K562 (cell line): ENCODE results near the gene R3HDM2. TPM values are rescaled to one million over a fixed set of nuclear protein-coding genes. Genes with fewer than 3 reads are reported as not detected.

Source experiments
- ATAC-seq: fragments of 200-7000 bp; cut with Tn5 transposase; 3 replicates; pipeline ENCODE4 v1.9.1; 2020; ENCODE audit warnings: moderate library complexity
- BruUV-seq: library from RNA; stranded (reverse); fragments of 400-500 nt; replicated peaks from 2 replicates; lab custom pipeline; 2021; lab: Mats Ljungman, UMichigan
- CTCF ChIA-PET: fragments of 300-600 bp; formaldehyde crosslinking; extraction: SDS; loops from one replicate; lab custom pipeline; 2021; ENCODE audit warnings: low intra/inter-chr PET ratio; lab: Yijun Ruan, JAX
- POLR2A ChIA-PET: fragments of 300-600, 350-650 bp; sonication (Branson Sonifier 250); formaldehyde crosslinking; extraction: SDS; loops from one replicate; lab custom pipeline; 2021; ENCODE audit warnings: antibody characterized with exemption, inconsistent platforms; lab: Yijun Ruan, JAX
- DNase-seq, 4 experiments: peaks; one replicate each; pipeline versions ENCODE4 v3.0.0 to v3.0.0-alpha.2; 2011 to 2018; ENCODE audit warnings: low spot score in 3 of 4, mixed read lengths in 3 of 4; ENCODE audit errors: extremely low read depth in 1 of 4
- FAIRE-seq: peaks from 2 replicates; lab custom pipeline; 2011; peaks lifted over from hg19 to GRCh38; lab: Jason Lieb, UNC
- H2AFZ ChIP-seq: 2 replicates; pipeline ENCODE4 v1.6.0; 2011; ENCODE audit warnings: low read depth, low read length, control low read depth, inconsistent platforms
- H3K27ac ChIP-seq: fragments of 200-600 bp; 3 replicates; pipeline ENCODE4 v1.8.0; 2011; ENCODE audit warnings: low read depth, mild to moderate bottlenecking, control low read depth, inconsistent platforms, low read length, moderate library complexity, mixed read lengths; ENCODE audit errors: extremely low read depth
- H3K27me3 ChIP-seq, 2 experiments: fragments of 300-600 bp in 1 of 2; 2 replicates in 1 of 2; 3 replicates in 1 of 2; pipeline versions ENCODE4 v1.6.0 to v1.8.0; 2011; ENCODE audit warnings: inconsistent platforms in 2 of 2, low read length in 2 of 2, mild to moderate bottlenecking in 1 of 2, mixed read lengths in 1 of 2, moderate library complexity in 1 of 2; ENCODE audit not compliant: control insufficient read depth in 2 of 2, insufficient read depth in 2 of 2
- H3K36me3 ChIP-seq: fragments of 300-600 bp; 3 replicates; pipeline ENCODE4 v1.8.0; 2011; ENCODE audit warnings: mild to moderate bottlenecking, low read length, inconsistent platforms; ENCODE audit not compliant: control insufficient read depth, insufficient read depth
- H3K4me1 ChIP-seq, 2 experiments: fragments of 200-600 bp in 1 of 2; replicated peaks in 1 of 2; 2 replicates in 1 of 2; 3 replicates in 1 of 2; pipeline versions ENCODE4 v1.5.1 to v1.8.0; 2011; ENCODE audit warnings: inconsistent platforms in 2 of 2, low read length in 2 of 2, mild to moderate bottlenecking in 1 of 2, mixed read lengths in 1 of 2, moderate library complexity in 1 of 2; ENCODE audit not compliant: control insufficient read depth in 2 of 2, insufficient read depth in 2 of 2
- H3K4me2 ChIP-seq: 2 replicates; pipeline ENCODE4 v1.6.1; 2011; ENCODE audit warnings: low read length, control low read depth, inconsistent platforms, mixed read lengths; ENCODE audit not compliant: insufficient read depth
- H3K4me3 ChIP-seq: fragments of 200-600 bp; sonication (generic), shearing (Covaris generic); 2 replicates; pipeline ENCODE4 v1.5.1; 2016; ENCODE audit warnings: control low read depth, inconsistent platforms
- H3K79me2 ChIP-seq: fragments of 200-600 bp; 3 replicates; pipeline ENCODE4 v1.8.0; 2011; ENCODE audit warnings: low read length, inconsistent platforms; ENCODE audit not compliant: control insufficient read depth, insufficient read depth
- H3K9ac ChIP-seq, 2 experiments: 2 replicates each; pipeline versions ENCODE4 v1.6.0 to v1.6.1; 2011; ENCODE audit warnings: low read depth in 2 of 2, low read length in 2 of 2, control low read depth in 1 of 2, inconsistent platforms in 1 of 2, mild to moderate bottlenecking in 1 of 2, mixed read lengths in 1 of 2; ENCODE audit not compliant: insufficient read depth in 1 of 2
- H3K9me1 ChIP-seq: one replicate; pipeline ENCODE4 v1.6.0; 2011; ENCODE audit warnings: inconsistent platforms, mild to moderate bottlenecking, low read length, moderate library complexity; ENCODE audit not compliant: control insufficient read depth, insufficient read depth
- H3K9me3 ChIP-seq: replicated peaks from 2 replicates; pipeline ENCODE4 v1.5.1; 2011; ENCODE audit warnings: low read depth, low read length, inconsistent platforms; ENCODE audit not compliant: control insufficient read depth, insufficient read depth
- H4K20me1 ChIP-seq: replicated peaks from 2 replicates; pipeline ENCODE4 v1.6.1; 2011; ENCODE audit warnings: low read length, inconsistent platforms, mixed read lengths; ENCODE audit not compliant: control insufficient read depth, insufficient read depth
- CREB1 ChIP-seq, 2 experiments: sonication (generic) in 1 of 2; formaldehyde crosslinking in 1 of 2; IDR thresholded peaks; 2 replicates each; pipeline versions ENCODE4 v1.6.1 to v1.8.0; 2012 to 2022; ENCODE audit warnings: inconsistent platforms in 1 of 2, mild to moderate bottlenecking in 1 of 2, missing genetic modification reagents in 1 of 2, moderate library complexity in 1 of 2
- DNMT1 ChIP-seq: fragments of 450-650 bp; IDR thresholded peaks from 2 replicates; pipeline ENCODE4 v1.6.1; 2016; ENCODE audit warnings: antibody characterized with exemption, mild to moderate bottlenecking
- MTA1 ChIP-seq: fragments of 450-650 bp; IDR thresholded peaks from 2 replicates; pipeline ENCODE4 v1.6.1; 2017; ENCODE audit warnings: borderline replicate concordance
- RERE ChIP-seq: sonication (generic); formaldehyde crosslinking; IDR thresholded peaks from 2 replicates; pipeline ENCODE4 v1.8.0; 2023; ENCODE audit warnings: missing genetic modification reagents, mild to moderate bottlenecking, borderline replicate concordance
- ZFP36 ChIP-seq: fragments of 150-350 bp; IDR thresholded peaks from 2 replicates; pipeline ENCODE4 v1.6.1; 2018; ENCODE audit warnings: low read length, low read depth; ENCODE audit not compliant: partially characterized antibody
- ZNF644 ChIP-seq: fragments of 200-800 bp; sonication (Bioruptor generic); IDR thresholded peaks from 2 replicates; pipeline ENCODE4 v1.6.1; 2016; ENCODE audit warnings: low read depth, missing genetic modification characterization, missing compliant biosample characterization
- in situ Hi-C: fragments of 300-500 bp; cut with MboI; formaldehyde crosslinking; loops from 4 replicates; pipeline ENCODE4 v1.15.0; 2018; ENCODE audit warnings: inconsistent platforms, mixed read lengths
- intact Hi-C: fragments of 100-400 bp; cut with micrococcal nuclease; formaldehyde crosslinking; loops from 2 replicates; pipeline ENCODE4 v1.14.2; 2022
- polyA plus RNA-seq, 8 experiments: library from polyadenylated mRNA; depleted of rRNA in 4 of 8; stranded (reverse) in 5 of 8; unstranded in 3 of 8; fragments of >200 nt; fragmentation: Nextera tagmentation in 2 of 8; fragmentation: Illumina TruSeq in 1 of 8; extraction: Ambion mirVana in 2 of 8; extraction: Trizol in 1 of 8; gene quantifications; 2 replicates each; pipeline versions ENCODE4 v1.2.1 to v1.2.3, GENCODE V29; 2011 to 2014; ENCODE audit warnings: inconsistent platforms in 1 of 8, missing spikeins in 1 of 8
- total RNA-seq, 7 experiments: library from RNA; depleted of rRNA in 6 of 7; stranded (reverse); fragments of >200 nt in 6 of 7; fragmentation: Illumina TruSeq in 2 of 7; extraction: Trizol in 2 of 7; gene quantifications; 2 replicates each; pipeline versions ENCODE4 v1.2.1 to v1.2.3, GENCODE V29; 2011 to 2021; ENCODE audit warnings: low replicate concordance in 1 of 7

R3HDM2 gene
- total and polyA plus RNA-seq, 9 of the 15 experiments (the other 6 are each of a cell fraction or from before 2014, with no cell fraction given) = 3.3 to 18.8 (median 9.0) TPM

GRCh38 chr12:57266681-57267080, 164.2 kb downstream of the R3HDM2 start:
- FAIRE-seq (no peak), ATAC-seq (no peak), DNase-seq (no peak)
- intact Hi-C loops (no loop called here), in situ Hi-C loops (no loop called here)
- Histone ChIP-seq H3K27ac (no peak overlapping the region), H3K79me2 (no peaks in the 10 kb centered on the region), H3K4me1 (peaks cover 0 to 3% of the 10 kb centered on the region in 2 experiments; a peak in 2 of 5 replicates), H3K4me3 (no peak overlapping the region), H3K9me1 (no peaks in the 10 kb centered on the region), H3K36me3 (peaks cover 40% of the 10 kb centered on the region), H4K20me1 (no peaks in the 10 kb centered on the region), H3K9me3 (no peaks in the 10 kb centered on the region), H3K9ac (no peak overlapping the region), H3K27me3 (no peaks in the 10 kb centered on the region), H2AFZ (no peak overlapping the region), H3K4me2 (no peak overlapping the region)
- POLR2A ChIA-PET = interaction anchor here (1.5 kb wide), 1 partner anchor 192 kb away, joined by 3 read pairs; the partner anchor contains the start of gene GLI1
- CTCF ChIA-PET = no interaction called here
- TF ChIP-seq MTA1 (no peak), ZFP36 (no peak), ZNF644 (tag) (no peak), RERE (CRISPR knock-in tag) (no peak), CREB1 (IDR thresholded peaks at IDR 0.05) (no peak), CREB1 (CRISPR knock-in tag; IDR thresholded peaks at IDR 0.05) (no peak), DNMT1 (no peak)
- no TSS peak for BruUV-seq
